HepG2 (cell line): Measurements from ENCODE around the gene ZIC4.

ENCODE experiments used
- CTCF ChIP-seq: sonication (generic); formaldehyde crosslinking; IDR thresholded peaks from 2 replicates; pipeline ENCODE4 v1.5.0; 2020; ENCODE audit warnings: mild to moderate bottlenecking, missing genetic modification reagents, moderate library complexity
- EZH2 ChIP-seq: conservative IDR thresholded peaks from 2 replicates; pipeline ENCODE4 v1.6.1; 2012; ENCODE audit warnings: mild to moderate bottlenecking, low read depth, low read length, moderate library complexity
- MEIS2 ChIP-seq: sonication (generic); formaldehyde crosslinking; IDR thresholded peaks from 2 replicates; pipeline ENCODE4 v1.9.0; 2021; ENCODE audit warnings: mild to moderate bottlenecking, missing genetic modification reagents
- MXI1 ChIP-seq: IDR thresholded peaks from 3 replicates; pipeline ENCODE4 v1.6.1; 2012; ENCODE audit warnings: low read depth, low read length, inconsistent platforms, borderline replicate concordance
- PHB2 ChIP-seq: fragments of 450-650 bp; IDR thresholded peaks from 2 replicates; pipeline ENCODE4 v1.6.1; 2018; ENCODE audit not compliant: partially characterized antibody
- POLR2AphosphoS5 ChIP-seq: IDR thresholded peaks from 2 replicates; pipeline ENCODE4 v1.6.1; 2012; ENCODE audit warnings: low read depth, low read length
- SMC3 ChIP-seq: IDR thresholded peaks from 2 replicates; pipeline ENCODE4 v1.6.1; 2011; ENCODE audit warnings: low read length, improper control_type of control experiment
- SNAPC4 ChIP-seq: sonication (generic); formaldehyde crosslinking; IDR thresholded peaks from 2 replicates; pipeline ENCODE4 v1.4.0; 2020; ENCODE audit warnings: mild to moderate bottlenecking, missing genetic modification reagents
- SRSF9 ChIP-seq: fragments of 200-400 bp; formaldehyde crosslinking; IDR thresholded peaks from 2 replicates; pipeline ENCODE4 v1.6.1; 2018; ENCODE audit warnings: borderline replicate concordance, mild to moderate bottlenecking, low read depth, low read length; ENCODE audit not compliant: insufficient read depth, poor library complexity, severe bottlenecking
- ZFP37 ChIP-seq: sonication (generic); formaldehyde crosslinking; IDR thresholded peaks from 2 replicates; pipeline ENCODE4 v1.4.0; 2020; ENCODE audit warnings: missing genetic modification reagents, borderline replicate concordance
- ZFY ChIP-seq: sonication (generic); formaldehyde crosslinking; IDR thresholded peaks from 2 replicates; pipeline ENCODE4 v1.4.0; 2020; ENCODE audit warnings: missing genetic modification reagents
- ZNF224 ChIP-seq: sonication (generic); formaldehyde crosslinking; IDR thresholded peaks from 2 replicates; pipeline ENCODE4 v1.5.0; 2020; ENCODE audit warnings: mild to moderate bottlenecking, missing genetic modification reagents
- ZNF460 ChIP-seq: sonication (generic); formaldehyde crosslinking; IDR thresholded peaks from 2 replicates; pipeline ENCODE4 v1.5.1; 2020; ENCODE audit warnings: missing genetic modification reagents, mild to moderate bottlenecking, borderline replicate concordance

GRCh38 chr3:147449669-147450068 lies 43.3 kb upstream of the ZIC4 start:
- TF ChIP-seq ZNF224 (CRISPR knock-in tag) (no peak), MEIS2 (CRISPR knock-in tag) (no peak), CTCF (CRISPR knock-in tag) (no peak), SMC3 (no peak), SNAPC4 (CRISPR knock-in tag) (no peak), ZFY (CRISPR knock-in tag) (no peak), SRSF9 (no peak), EZH2 (no peak), PHB2 (no peak), POLR2AphosphoS5 (no peak), ZNF460 (CRISPR knock-in tag) (no peak), MXI1 (no peak), ZFP37 (CRISPR knock-in tag) (no peak)
